Fibroblast of lung (primary cell): ENCODE results near the gene ATG14. TPM values are rescaled to one million over a fixed set of nuclear protein-coding genes. Genes with fewer than 3 reads are reported as not detected.
A peak's percentile ranks its signal among the peaks of the same experiment; 100 is the strongest.

ENCODE experiments used
- DNase-seq, 2 donors: peaks; one replicate each; pipeline versions ENCODE4 v3.0.0 to v3.0.0-alpha.2; 2010; ENCODE audit warnings: low read depth in 2 of 2
- H2AFZ ChIP-seq: 2 replicates; pipeline ENCODE4 v1.5.1; 2012; ENCODE audit warnings: low read length, control low read depth, inconsistent platforms
- H3K27ac ChIP-seq: 2 replicates; pipeline ENCODE4 v1.5.1; 2011; ENCODE audit warnings: low read length, control low read depth; ENCODE audit not compliant: insufficient read depth
- H3K27me3 ChIP-seq: 2 replicates; pipeline ENCODE4 v1.5.1; 2011; ENCODE audit warnings: mild to moderate bottlenecking, low read length; ENCODE audit not compliant: control insufficient read depth, insufficient read depth
- H3K36me3 ChIP-seq: 2 replicates; pipeline ENCODE4 v1.5.1; 2011; ENCODE audit warnings: low read length; ENCODE audit not compliant: control insufficient read depth, insufficient read depth
- H3K4me1 ChIP-seq: 2 replicates; pipeline ENCODE4 v1.5.1; 2011; ENCODE audit warnings: low read length; ENCODE audit not compliant: control insufficient read depth, insufficient read depth; ENCODE audit errors: extremely low read depth
- H3K4me2 ChIP-seq: 2 replicates; pipeline ENCODE4 v1.5.1; 2011; ENCODE audit warnings: low read length, control low read depth; ENCODE audit not compliant: insufficient read depth; ENCODE audit errors: extremely low read depth
- H3K4me3 ChIP-seq, 4 experiments: fragments of 200-600 bp in 1 of 4; sonication (generic) in 1 of 4; replicated peaks in 1 of 4; 2 replicates each; pipeline ENCODE4 v1.5.1; 2011 to 2016; ENCODE audit warnings: low read length in 4 of 4, low read depth in 3 of 4, mild to moderate bottlenecking in 3 of 4, control low read depth in 2 of 4, inconsistent platforms in 1 of 4, mixed read lengths in 1 of 4; ENCODE audit not compliant: insufficient read depth in 1 of 4; ENCODE audit errors: control extremely low read depth in 1 of 4
- H3K79me2 ChIP-seq: 2 replicates; pipeline ENCODE4 v1.5.1; 2012; ENCODE audit warnings: mild to moderate bottlenecking, low read length, inconsistent platforms; ENCODE audit not compliant: control insufficient read depth, insufficient read depth
- H3K9ac ChIP-seq: 2 replicates; pipeline ENCODE4 v1.5.1; 2011; ENCODE audit warnings: mild to moderate bottlenecking, low read length, control low read depth; ENCODE audit not compliant: insufficient read depth
- H3K9me3 ChIP-seq: 2 replicates; pipeline ENCODE4 v1.5.1; 2012; ENCODE audit warnings: low read depth, low read length; ENCODE audit not compliant: control insufficient read depth, insufficient read depth
- H4K20me1 ChIP-seq: 2 replicates; pipeline ENCODE4 v1.5.1; 2011; ENCODE audit warnings: low read length; ENCODE audit not compliant: control insufficient read depth, insufficient read depth; ENCODE audit errors: extremely low read depth
- CTCF ChIP-seq, 2 donors: IDR thresholded peaks in 1 of 2; conservative IDR thresholded peaks in 1 of 2; 1 replicate in 1 of 2; 2 replicates in 1 of 2; pipeline ENCODE4 v1.5.1; 2011 to 2012; ENCODE audit warnings: low read length in 2 of 2, control low read depth in 1 of 2, inconsistent platforms in 1 of 2, low read depth in 1 of 2, mild to moderate bottlenecking in 1 of 2
- EZH2 ChIP-seq: IDR thresholded peaks from 2 replicates; pipeline ENCODE4 v1.5.1; 2012; ENCODE audit warnings: low read length, control low read depth, mild to moderate bottlenecking; ENCODE audit errors: missing control alignments
- polyA plus RNA-seq, 2 donors: library from polyadenylated mRNA; depleted of rRNA in 1 of 2; stranded (reverse) in 1 of 2; unstranded in 1 of 2; fragments of >200 nt; gene quantifications; 2 replicates each; pipeline ENCODE4 v1.2.1, GENCODE V29; 2011 to 2012; ENCODE audit warnings: missing spikeins in 1 of 2
- total RNA-seq: library from RNA; depleted of rRNA; stranded (reverse); fragments of >200 nt; gene quantifications from 2 replicates; pipeline ENCODE4 v1.2.1, GENCODE V29; 2014

The ATG14 gene
- total and polyA plus RNA-seq, 2 donors (not counting 1 experiment from before 2014, with no cell fraction given), result 9.9 to 21.6 TPM

- Histone ChIP-seq H3K27ac (no peak overlapping the region), H3K79me2 (peaks cover 2% of the 10 kb centered on the region), H2AFZ (no peak overlapping the region), H3K27me3 (no peaks in the 10 kb centered on the region), H3K4me1 (no peaks in the 10 kb centered on the region), H3K4me2 (no peak overlapping the region), H3K36me3 (no peaks in the 10 kb centered on the region), H3K9me3 (no peaks in the 10 kb centered on the region), H3K9ac (no peak overlapping the region), H4K20me1 (no peaks in the 10 kb centered on the region), H3K4me3 (no peak overlapping the region)
- no peak for DNase-seq
- TF ChIP-seq EZH2, result no peak
- TF ChIP-seq CTCF (conservative IDR thresholded peaks at IDR 0.05 in 1 of 2, IDR thresholded peaks at IDR 0.05 in 1 of 2; ENCODE audit: low read depth in 1 of 2, low read length in 2 of 2), result no peak
Observed at GRCh38 chr14:55341781-55342180, 69.8 kb downstream of the ATG14 start.

- no peak overlapping the region for H3K4me3 ChIP-seq
- DNase-seq, result no peak
- H4K20me1 ChIP-seq, result no peaks in the 10 kb centered on the region
- H3K9ac ChIP-seq, result no peak overlapping the region
- no peak overlapping the region for H2AFZ ChIP-seq
- H3K79me2 ChIP-seq, result peaks cover 3% of the 10 kb centered on the region
- H3K27me3 ChIP-seq, result no peaks in the 10 kb centered on the region
- no peaks in the 10 kb centered on the region for H3K4me1 ChIP-seq
- no peak overlapping the region for H3K4me2 ChIP-seq
- no peaks in the 10 kb centered on the region for H3K36me3 ChIP-seq
- H3K27ac ChIP-seq, result no peak overlapping the region
- TF ChIP-seq CTCF (conservative IDR thresholded peaks at IDR 0.05 in 1 of 2, IDR thresholded peaks at IDR 0.05 in 1 of 2; ENCODE audit: low read depth in 1 of 2, low read length in 2 of 2) (no peak), EZH2 (no peak)
- H3K9me3 ChIP-seq, result no peaks in the 10 kb centered on the region
Observed at GRCh38 chr14:55340482-55340881, 71.1 kb downstream of the ATG14 start.

DNA sequence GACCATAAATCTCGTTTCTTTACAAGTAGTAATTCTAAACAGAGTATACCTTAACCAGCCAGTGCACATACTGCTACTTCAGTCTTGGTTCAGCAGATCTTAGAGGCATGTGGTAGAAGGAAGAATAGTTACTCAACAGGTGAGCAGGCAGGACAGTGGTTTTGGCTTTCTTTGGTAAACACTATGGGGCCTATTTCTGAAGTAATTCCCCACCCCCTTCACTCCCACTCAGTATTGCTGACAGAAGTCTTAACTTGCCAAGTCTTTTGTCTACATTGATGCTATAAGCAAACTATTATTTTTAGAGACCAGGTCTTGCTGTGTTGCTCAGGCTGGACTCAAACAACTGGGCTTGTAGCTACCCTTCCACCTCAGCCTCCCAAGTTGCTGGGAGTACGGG lies 71.9 kb downstream of the ATG14 start:
- Histone ChIP-seq H3K4me2 (no peak overlapping the region), H3K9ac (no peak overlapping the region), H2AFZ (no peak overlapping the region), H3K27me3 (no peaks in the 10 kb centered on the region), H3K27ac (no peak overlapping the region), H3K79me2 (peaks cover 5% of the 10 kb centered on the region), H4K20me1 (no peaks in the 10 kb centered on the region), H3K36me3 (no peaks in the 10 kb centered on the region), H3K4me3 (no peak overlapping the region), H3K9me3 (no peaks in the 10 kb centered on the region), H3K4me1 (no peaks in the 10 kb centered on the region)
- DNase-seq, result peak in 1 of 2 donors; percentile 23
- no peak for TF ChIP-seq CTCF (conservative IDR thresholded peaks at IDR 0.05 in 1 of 2, IDR thresholded peaks at IDR 0.05 in 1 of 2; ENCODE audit: low read depth in 1 of 2, low read length in 2 of 2)
- TF ChIP-seq EZH2, result no peak
